HepG2 (cell line): Measurements from ENCODE around the gene HAUS2. TPM values are rescaled to one million over a fixed set of nuclear protein-coding genes. Genes with fewer than 3 reads are reported as not detected.

ENCODE experiments used
- GTF2F1 ChIP-seq: fragments of 150-350 bp; IDR thresholded peaks from 2 replicates; pipeline ENCODE4 v1.6.1; 2014; ENCODE audit warnings: low read length
- IKZF1 ChIP-seq: fragments of 450-650 bp; IDR thresholded peaks from 2 replicates; pipeline ENCODE4 v1.7.1; 2016
- KLF15 ChIP-seq: sonication (generic); formaldehyde crosslinking; IDR thresholded peaks from 2 replicates; pipeline ENCODE4 v1.8.1; 2023; ENCODE audit warnings: borderline replicate concordance, mild to moderate bottlenecking, inconsistent platforms, missing genetic modification reagents, mixed read lengths
- MBNL3 ChIP-seq: fragments of 250-450 bp; sonication (Bioruptor Pico); conservative IDR thresholded peaks from 2 replicates; pipeline ENCODE4 v1.8.0; 2022; ENCODE audit warnings: mild to moderate bottlenecking, inconsistent platforms
- NFIC ChIP-seq: IDR thresholded peaks from 2 replicates; pipeline ENCODE4 v1.6.1; 2012; ENCODE audit warnings: mild to moderate bottlenecking, low read length, inconsistent platforms
- PAWR ChIP-seq: sonication (generic); formaldehyde crosslinking; IDR thresholded peaks from 2 replicates; pipeline ENCODE4 v1.4.0; 2020; ENCODE audit warnings: missing genetic modification reagents, mild to moderate bottlenecking, borderline replicate concordance
- RXRA ChIP-seq: sonication (generic); formaldehyde crosslinking; IDR thresholded peaks from 2 replicates; pipeline ENCODE4 v1.5.1; 2020; ENCODE audit warnings: missing genetic modification reagents
- TOPORS ChIP-seq: sonication (generic); formaldehyde crosslinking; IDR thresholded peaks from 2 replicates; pipeline ENCODE4 v1.8.0; 2023; ENCODE audit warnings: mild to moderate bottlenecking, missing genetic modification reagents
- TSC22D2 ChIP-seq: sonication (generic); formaldehyde crosslinking; IDR thresholded peaks from 2 replicates; pipeline ENCODE4 v1.5.1; 2020; ENCODE audit warnings: missing genetic modification reagents, mild to moderate bottlenecking, borderline replicate concordance
- ZNF253 ChIP-seq: sonication (generic); formaldehyde crosslinking; IDR thresholded peaks from 2 replicates; pipeline ENCODE4 v1.8.0; 2022; ENCODE audit warnings: mild to moderate bottlenecking, missing genetic modification reagents, borderline replicate concordance
- ZNF343 ChIP-seq: sonication (generic); formaldehyde crosslinking; IDR thresholded peaks from 2 replicates; pipeline ENCODE4 v1.4.0; 2020; ENCODE audit warnings: mild to moderate bottlenecking, missing genetic modification reagents
- ZNF441 ChIP-seq: sonication (generic); formaldehyde crosslinking; IDR thresholded peaks from 2 replicates; pipeline ENCODE4 v1.7.0; 2021; ENCODE audit warnings: missing genetic modification reagents, borderline replicate concordance
- ZNF615 ChIP-seq: sonication (generic); formaldehyde crosslinking; IDR thresholded peaks from 2 replicates; pipeline ENCODE4 v1.5.0; 2020; ENCODE audit warnings: mild to moderate bottlenecking, missing genetic modification reagents, borderline replicate concordance
- ZNF883 ChIP-seq: sonication (generic); formaldehyde crosslinking; IDR thresholded peaks from 2 replicates; pipeline ENCODE4 v1.5.1; 2020; ENCODE audit warnings: mild to moderate bottlenecking, missing genetic modification reagents; ENCODE audit errors: not compliant biosample characterization
- polyA plus RNA-seq, 8 experiments: library from polyadenylated mRNA; depleted of rRNA in 3 of 8; stranded (reverse) in 7 of 8; unstranded in 1 of 8; fragments of >200 nt; fragmentation: Illumina TruSeq in 4 of 8; extraction: Trizol in 4 of 8; gene quantifications; 2 replicates each; pipeline versions ENCODE4 v1.2.1 to v1.2.3, GENCODE V29; 2011 to 2016; ENCODE audit warnings: low read depth in 4 of 8, missing spikeins in 1 of 8, mixed read lengths in 1 of 8; ENCODE audit not compliant: insufficient read depth in 1 of 8
- total RNA-seq, 5 experiments: library from RNA; depleted of rRNA; stranded (reverse); fragments of >200 nt; fragmentation: Illumina TruSeq; extraction: Trizol; gene quantifications; 2 replicates each; pipeline ENCODE4 v1.2.3, GENCODE V29; 2016; ENCODE audit warnings: low read depth in 1 of 5
- TF ChIP-seq, protein P1 (sequence below), 2 experiments: sonication (generic) in 1 of 2; formaldehyde crosslinking in 1 of 2; IDR thresholded peaks; 2 replicates each; pipeline versions ENCODE4 v1.6.1 to v1.9.0; 2014 to 2022; ENCODE audit warnings: antibody characterized with exemption in 1 of 2, borderline replicate concordance in 1 of 2, inconsistent platforms in 1 of 2, low read depth in 1 of 2, missing genetic modification reagents in 1 of 2
- TF ChIP-seq, protein P2 (sequence below): IDR thresholded peaks from 2 replicates; pipeline ENCODE4 v1.6.1; 2012; ENCODE audit warnings: inconsistent platforms
- TF ChIP-seq, protein P3 (sequence below): sonication (generic); formaldehyde crosslinking; IDR thresholded peaks from 2 replicates; pipeline ENCODE4 v1.4.0; 2020; ENCODE audit warnings: missing genetic modification reagents
- TF ChIP-seq, protein P4 (sequence below): sonication (generic); formaldehyde crosslinking; conservative IDR thresholded peaks from 2 replicates; pipeline ENCODE4 v1.8.0; 2022; ENCODE audit warnings: low read depth, missing genetic modification reagents

Gene HAUS2
- total and polyA plus RNA-seq, 2 of the 13 experiments (the other 11 are each of a cell fraction or from before 2014, with no cell fraction given): 11.6 to 32.9 TPM

- TF ChIP-seq, protein P1, sequence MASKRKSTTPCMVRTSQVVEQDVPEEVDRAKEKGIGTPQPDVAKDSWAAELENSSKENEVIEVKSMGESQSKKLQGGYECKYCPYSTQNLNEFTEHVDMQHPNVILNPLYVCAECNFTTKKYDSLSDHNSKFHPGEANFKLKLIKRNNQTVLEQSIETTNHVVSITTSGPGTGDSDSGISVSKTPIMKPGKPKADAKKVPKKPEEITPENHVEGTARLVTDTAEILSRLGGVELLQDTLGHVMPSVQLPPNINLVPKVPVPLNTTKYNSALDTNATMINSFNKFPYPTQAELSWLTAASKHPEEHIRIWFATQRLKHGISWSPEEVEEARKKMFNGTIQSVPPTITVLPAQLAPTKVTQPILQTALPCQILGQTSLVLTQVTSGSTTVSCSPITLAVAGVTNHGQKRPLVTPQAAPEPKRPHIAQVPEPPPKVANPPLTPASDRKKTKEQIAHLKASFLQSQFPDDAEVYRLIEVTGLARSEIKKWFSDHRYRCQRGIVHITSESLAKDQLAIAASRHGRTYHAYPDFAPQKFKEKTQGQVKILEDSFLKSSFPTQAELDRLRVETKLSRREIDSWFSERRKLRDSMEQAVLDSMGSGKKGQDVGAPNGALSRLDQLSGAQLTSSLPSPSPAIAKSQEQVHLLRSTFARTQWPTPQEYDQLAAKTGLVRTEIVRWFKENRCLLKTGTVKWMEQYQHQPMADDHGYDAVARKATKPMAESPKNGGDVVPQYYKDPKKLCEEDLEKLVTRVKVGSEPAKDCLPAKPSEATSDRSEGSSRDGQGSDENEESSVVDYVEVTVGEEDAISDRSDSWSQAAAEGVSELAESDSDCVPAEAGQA (IDR thresholded peaks at IDR 0.05; ENCODE audit: low read depth): peak; percentile 93
- TF ChIP-seq, protein P1 (CRISPR knock-in tag; IDR thresholded peaks at IDR 0.05; ENCODE audit: borderline replicate concordance): no peak
- TF ChIP-seq ZNF883 (CRISPR knock-in tag) (no peak), ZNF343 (CRISPR knock-in tag) (no peak), KLF15 (peak; percentile 92; the same call in 1 of the 2 replicates), TSC22D2 (CRISPR knock-in tag) (no peak; the same call in 1 of the 2 replicates), TOPORS (CRISPR knock-in tag) (peak; percentile 20; the same call in 1 of the 2 replicates), ZNF441 (peak; percentile 30; the same call in 1 of the 2 replicates), ZNF253 (CRISPR knock-in tag) (no peak), IKZF1 (no peak), ZNF615 (CRISPR knock-in tag) (no peak), GTF2F1 (0 out of 2 replicates have a peak, but pooled peaks have one; percentile 31), MBNL3 (CRISPR knock-in tag) (no peak), PAWR (CRISPR knock-in tag) (no peak), RXRA (CRISPR knock-in tag) (peak; percentile 70), NFIC (no peak)
- TF ChIP-seq, protein P2, sequence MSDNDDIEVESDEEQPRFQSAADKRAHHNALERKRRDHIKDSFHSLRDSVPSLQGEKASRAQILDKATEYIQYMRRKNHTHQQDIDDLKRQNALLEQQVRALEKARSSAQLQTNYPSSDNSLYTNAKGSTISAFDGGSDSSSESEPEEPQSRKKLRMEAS: peak; percentile 84
- TF ChIP-seq, protein P3, sequence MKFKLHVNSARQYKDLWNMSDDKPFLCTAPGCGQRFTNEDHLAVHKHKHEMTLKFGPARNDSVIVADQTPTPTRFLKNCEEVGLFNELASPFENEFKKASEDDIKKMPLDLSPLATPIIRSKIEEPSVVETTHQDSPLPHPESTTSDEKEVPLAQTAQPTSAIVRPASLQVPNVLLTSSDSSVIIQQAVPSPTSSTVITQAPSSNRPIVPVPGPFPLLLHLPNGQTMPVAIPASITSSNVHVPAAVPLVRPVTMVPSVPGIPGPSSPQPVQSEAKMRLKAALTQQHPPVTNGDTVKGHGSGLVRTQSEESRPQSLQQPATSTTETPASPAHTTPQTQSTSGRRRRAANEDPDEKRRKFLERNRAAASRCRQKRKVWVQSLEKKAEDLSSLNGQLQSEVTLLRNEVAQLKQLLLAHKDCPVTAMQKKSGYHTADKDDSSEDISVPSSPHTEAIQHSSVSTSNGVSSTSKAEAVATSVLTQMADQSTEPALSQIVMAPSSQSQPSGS (CRISPR knock-in tag): peak; percentile 96
- TF ChIP-seq, protein P4, sequence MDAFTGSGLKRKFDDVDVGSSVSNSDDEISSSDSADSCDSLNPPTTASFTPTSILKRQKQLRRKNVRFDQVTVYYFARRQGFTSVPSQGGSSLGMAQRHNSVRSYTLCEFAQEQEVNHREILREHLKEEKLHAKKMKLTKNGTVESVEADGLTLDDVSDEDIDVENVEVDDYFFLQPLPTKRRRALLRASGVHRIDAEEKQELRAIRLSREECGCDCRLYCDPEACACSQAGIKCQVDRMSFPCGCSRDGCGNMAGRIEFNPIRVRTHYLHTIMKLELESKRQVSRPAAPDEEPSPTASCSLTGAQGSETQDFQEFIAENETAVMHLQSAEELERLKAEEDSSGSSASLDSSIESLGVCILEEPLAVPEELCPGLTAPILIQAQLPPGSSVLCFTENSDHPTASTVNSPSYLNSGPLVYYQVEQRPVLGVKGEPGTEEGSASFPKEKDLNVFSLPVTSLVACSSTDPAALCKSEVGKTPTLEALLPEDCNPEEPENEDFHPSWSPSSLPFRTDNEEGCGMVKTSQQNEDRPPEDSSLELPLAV (CRISPR knock-in tag): no peak
Measured at GRCh38 chr15:42548249-42549031, at the start of gene HAUS2, which contains the start of gene LRRC57 (continued).
